Keratinocyte (primary cell): ENCODE measurements around the gene EQTN.

Source experiments
- EZH2 ChIP-seq: IDR thresholded peaks from one replicate; pipeline ENCODE4 v1.6.1; 2012; ENCODE audit warnings: inconsistent platforms, mild to moderate bottlenecking, low read length, moderate library complexity
- TF ChIP-seq, protein P1 (sequence below), 3 experiments: IDR thresholded peaks in 1 of 3; conservative IDR thresholded peaks in 1 of 3; optimal IDR thresholded peaks in 1 of 3; 2 replicates in 2 of 3; 3 replicates in 1 of 3; pipeline versions ENCODE3 to v1.5.1; 2011; ENCODE audit warnings: low read length in 3 of 3, mild to moderate bottlenecking in 3 of 3, moderate library complexity in 2 of 3, control low read depth in 1 of 3, inconsistent platforms in 1 of 3; ENCODE audit not compliant: insufficient read depth in 2 of 3; ENCODE audit errors: extremely low read depth in 1 of 3

- TF ChIP-seq, protein P1, sequence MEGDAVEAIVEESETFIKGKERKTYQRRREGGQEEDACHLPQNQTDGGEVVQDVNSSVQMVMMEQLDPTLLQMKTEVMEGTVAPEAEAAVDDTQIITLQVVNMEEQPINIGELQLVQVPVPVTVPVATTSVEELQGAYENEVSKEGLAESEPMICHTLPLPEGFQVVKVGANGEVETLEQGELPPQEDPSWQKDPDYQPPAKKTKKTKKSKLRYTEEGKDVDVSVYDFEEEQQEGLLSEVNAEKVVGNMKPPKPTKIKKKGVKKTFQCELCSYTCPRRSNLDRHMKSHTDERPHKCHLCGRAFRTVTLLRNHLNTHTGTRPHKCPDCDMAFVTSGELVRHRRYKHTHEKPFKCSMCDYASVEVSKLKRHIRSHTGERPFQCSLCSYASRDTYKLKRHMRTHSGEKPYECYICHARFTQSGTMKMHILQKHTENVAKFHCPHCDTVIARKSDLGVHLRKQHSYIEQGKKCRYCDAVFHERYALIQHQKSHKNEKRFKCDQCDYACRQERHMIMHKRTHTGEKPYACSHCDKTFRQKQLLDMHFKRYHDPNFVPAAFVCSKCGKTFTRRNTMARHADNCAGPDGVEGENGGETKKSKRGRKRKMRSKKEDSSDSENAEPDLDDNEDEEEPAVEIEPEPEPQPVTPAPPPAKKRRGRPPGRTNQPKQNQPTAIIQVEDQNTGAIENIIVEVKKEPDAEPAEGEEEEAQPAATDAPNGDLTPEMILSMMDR (optimal IDR thresholded peaks at IDR 0.05 in 1 of 3, IDR thresholded peaks at IDR 0.05 in 1 of 3, conservative IDR thresholded peaks at IDR 0.05 in 1 of 3; ENCODE audit: extremely low read depth in 1 of 3, insufficient read depth in 2 of 3, low read length in 3 of 3), result no peak
- TF ChIP-seq EZH2, result no peak
These were observed 48.2 kb downstream of the EQTN start for GRCh38 chr9:27248702-27249101.
